Activated CD4-positive, CD25-positive, alpha-beta regulatory T cell treated with anti-CD3 and anti-CD28 coated beads, Interleukin-2, amount 50 U/mL, for 16 hours (primary cell): Measurements from ENCODE around the gene FRMD7.
"Not testable (repeated sequence)": the region's sequence is repeated elsewhere in the genome, so short reads cannot be mapped to it uniquely, and the experiment has no call there.

Experiments
- DNase-seq: peaks from one replicate; pipeline ENCODE4 v3.0.0-alpha.2; 2020; ENCODE audit warnings: low read depth, low spot score

FRMD7 gene, protein sequence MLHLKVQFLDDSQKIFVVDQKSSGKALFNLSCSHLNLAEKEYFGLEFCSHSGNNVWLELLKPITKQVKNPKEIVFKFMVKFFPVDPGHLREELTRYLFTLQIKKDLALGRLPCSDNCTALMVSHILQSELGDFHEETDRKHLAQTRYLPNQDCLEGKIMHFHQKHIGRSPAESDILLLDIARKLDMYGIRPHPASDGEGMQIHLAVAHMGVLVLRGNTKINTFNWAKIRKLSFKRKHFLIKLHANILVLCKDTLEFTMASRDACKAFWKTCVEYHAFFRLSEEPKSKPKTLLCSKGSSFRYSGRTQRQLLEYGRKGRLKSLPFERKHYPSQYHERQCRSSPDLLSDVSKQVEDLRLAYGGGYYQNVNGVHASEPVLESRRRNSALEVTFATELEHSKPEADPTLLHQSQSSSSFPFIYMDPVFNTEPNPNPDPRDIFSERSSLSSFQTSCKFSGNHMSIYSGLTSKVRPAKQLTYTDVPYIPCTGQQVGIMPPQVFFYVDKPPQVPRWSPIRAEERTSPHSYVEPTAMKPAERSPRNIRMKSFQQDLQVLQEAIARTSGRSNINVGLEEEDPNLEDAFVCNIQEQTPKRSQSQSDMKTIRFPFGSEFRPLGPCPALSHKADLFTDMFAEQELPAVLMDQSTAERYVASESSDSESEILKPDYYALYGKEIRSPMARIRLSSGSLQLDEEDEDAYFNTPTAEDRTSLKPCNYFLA

DNA sequence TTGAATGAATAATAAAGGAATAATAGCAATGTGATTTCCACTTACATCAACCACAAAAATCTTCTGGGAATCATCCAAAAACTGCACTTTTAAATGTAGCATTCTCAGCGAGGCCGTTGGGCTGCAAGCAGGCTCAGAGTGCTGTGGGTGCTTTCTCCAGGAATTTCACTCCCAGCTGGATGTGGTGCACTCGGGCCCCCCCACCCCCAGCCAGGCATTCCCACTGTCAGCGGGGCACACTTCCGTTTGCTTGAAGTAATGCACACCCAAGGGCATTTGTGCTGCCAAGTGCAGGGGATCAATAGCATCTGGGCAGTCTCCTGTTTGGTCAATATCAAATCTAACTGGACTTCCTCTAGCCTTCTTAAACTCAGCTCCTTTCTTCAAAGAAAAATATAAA, at the start of gene FRMD7:
Gene FRMD7, minus strand, starts transcription at position 278 of the 400 bp plus-strand sequence. Its CDS starts 176 bp downstream, at position 102.
- no peak for DNase-seq

DNA sequence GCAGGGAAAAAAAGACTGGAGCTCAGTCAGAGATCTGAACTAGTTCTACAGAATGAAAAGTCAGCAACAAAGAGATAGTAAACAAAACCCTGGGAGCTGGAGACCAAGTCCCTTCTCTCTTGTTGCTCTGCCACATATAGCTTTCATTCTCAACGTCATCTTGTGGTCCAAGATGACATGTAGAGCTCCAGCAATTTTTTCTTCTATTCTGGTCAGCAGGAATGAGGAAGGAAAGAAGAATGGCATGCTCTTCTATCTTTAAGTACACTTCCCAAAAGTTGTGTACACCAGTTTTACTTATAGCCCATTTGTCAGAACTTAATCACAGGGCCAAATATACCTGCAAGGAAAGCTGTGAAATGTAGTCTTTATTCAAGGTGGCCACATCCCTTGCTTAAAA, 45.8 kb upstream of the FRMD7 start:
- DNase-seq: no peak

DNA sequence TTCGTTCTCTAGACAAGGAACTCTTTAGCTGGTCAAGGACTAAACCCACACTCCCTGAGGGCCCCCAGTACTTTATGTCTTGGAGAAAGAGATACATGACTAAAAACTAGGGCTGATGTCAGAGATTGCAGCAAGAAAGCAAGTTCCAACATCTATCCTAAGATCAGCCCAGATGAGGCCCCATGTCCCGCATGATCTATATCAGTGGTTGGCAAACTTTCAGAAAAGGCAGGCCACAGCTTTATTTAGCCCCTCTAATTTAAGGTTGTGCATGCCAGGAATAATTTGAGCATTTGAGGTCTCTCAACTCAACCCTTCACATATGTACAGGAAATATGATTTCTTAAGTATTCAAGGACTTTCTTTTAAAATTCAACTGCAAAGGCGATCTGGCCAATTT, 44.1 kb upstream of the FRMD7 start:
- no peak for DNase-seq

DNA sequence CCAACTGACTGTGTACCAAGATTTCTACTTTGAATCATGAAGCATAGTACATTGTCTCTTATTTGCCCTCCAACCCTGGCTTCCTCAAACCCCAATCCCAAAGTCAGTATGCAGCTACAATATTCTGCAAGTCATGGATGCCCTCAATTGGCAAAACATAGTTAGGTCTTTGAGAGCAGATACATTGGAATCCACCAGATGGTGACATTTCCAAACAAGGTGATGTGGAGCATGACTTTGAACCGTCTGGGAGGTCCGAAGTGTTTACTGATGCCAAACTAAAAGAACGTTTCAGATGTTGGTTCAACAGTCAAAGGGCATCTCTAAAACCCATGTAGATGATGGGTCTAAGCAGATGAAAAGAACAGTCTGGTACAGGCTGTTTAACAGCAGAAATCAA, 43.7 kb upstream of the FRMD7 start:
- DNase-seq: no peak

DNA sequence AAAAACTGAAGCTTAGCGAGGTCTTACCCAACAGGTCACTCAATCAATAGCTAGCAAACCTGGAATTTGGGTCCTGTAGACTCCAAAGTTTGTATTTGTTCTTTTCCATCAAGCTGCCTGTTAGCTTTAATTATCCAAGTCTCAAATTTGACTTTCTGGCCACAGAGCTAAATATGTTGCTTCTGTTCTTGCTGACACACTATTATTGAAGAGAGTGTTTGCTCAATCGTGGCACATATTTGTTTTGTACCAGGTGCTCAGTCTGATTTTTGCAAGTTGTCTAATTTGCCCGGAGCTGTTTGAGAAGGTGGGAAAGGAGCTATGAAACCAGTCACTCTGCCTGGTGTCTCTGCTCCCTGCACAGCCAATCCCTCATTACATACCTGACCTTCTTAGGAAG, 41.7 kb upstream of the FRMD7 start:
- no peak for DNase-seq

DNA sequence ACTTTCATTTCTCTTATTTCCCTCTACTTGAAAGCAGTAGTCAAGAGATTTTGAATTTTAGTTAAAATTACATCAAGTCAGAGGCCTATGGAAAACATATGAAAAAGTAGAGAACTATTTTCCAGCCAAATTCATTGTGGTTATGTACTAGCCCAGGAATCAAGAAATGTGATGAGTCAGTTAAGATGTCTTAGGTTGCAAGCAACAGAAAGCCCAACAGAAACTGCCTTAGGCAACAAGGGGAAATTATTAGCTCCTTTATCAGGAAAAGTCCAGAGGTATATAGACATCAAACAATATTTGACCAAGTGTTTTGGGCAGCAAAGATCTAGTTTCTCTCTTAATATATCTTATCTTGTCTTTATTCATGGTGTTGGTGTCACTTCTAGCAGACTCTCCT, 37.8 kb upstream of the FRMD7 start:
- DNase-seq: no peak

DNA sequence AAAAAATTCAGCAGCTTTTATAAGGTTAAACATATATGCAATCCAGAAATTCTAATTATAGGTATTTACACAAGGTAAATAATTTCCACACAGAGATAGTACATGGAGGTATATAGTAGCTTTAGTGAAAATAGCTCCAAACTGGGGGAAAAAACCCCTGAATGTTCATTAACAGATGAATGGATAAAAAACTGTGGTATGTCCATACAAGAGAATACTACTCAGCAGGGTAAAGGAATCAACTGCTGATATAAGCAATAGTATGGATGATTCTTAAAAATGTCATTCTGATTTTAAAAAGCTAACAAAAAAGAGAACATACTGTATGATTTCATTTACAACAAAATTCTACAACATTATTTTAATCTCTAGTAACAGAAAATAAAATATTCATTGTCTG, 37.2 kb upstream of the FRMD7 start:
- DNase-seq: no peak

DNA sequence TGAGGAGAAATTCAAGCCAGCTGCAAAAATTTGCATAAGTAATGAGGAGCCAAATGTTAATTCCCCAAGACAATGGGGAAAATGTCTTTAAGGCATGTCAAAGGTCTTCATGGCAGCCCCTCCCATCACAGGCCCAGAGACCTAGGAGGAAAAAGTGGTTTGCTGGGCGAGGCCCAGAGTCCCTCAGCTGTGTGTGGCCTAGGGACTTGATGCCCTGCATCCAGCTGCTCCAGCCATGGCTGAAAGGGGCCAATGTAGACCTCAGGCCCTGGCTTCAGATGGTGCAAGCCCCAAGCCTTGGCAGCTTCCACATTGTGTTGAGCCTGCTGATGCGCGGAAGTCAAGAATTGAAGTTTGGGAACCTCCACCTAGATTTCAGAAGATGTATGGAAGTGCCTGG, 35.3 kb upstream of the FRMD7 start:
- DNase-seq: not testable (repeated sequence)

DNA sequence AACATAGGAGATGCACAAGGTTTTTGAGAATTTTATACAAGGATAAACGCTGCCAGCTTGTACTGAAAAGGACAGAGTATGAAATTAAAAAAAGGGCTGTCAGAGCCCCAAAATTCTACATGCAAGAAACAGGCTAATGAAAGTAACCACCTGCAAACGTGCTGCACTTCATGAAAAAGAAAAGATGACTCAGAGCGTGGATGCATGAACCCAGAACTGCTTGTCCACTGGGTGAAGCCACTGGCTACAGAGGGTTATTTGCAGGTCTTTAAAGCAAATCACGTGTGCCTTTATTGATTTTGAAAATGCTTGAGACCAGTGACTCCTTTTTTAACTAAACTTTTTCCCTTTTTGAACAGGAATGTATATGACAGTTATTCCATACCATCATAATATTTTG, 25.3 kb upstream of the FRMD7 start:
- no peak for DNase-seq

DNA sequence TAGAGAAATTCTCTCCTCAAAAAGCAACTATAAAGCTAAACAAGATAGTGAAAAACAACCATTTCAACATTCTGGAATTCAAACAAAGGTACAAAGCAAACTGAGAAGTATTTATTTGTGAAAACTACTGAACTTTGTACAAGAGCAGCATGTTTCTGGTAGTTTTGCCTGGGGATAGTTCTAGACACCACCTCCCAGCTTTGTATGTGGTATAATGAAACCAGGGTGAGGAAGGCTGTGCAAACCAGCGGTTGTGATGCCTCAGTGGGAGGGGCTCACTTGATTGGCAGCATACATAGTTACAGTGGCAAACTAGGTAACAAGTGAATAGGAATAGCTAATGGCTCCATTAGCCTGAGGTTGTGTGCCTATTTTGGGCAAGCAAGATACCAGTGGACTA, 18.6 kb upstream of the FRMD7 start:
- DNase-seq: no peak

DNA sequence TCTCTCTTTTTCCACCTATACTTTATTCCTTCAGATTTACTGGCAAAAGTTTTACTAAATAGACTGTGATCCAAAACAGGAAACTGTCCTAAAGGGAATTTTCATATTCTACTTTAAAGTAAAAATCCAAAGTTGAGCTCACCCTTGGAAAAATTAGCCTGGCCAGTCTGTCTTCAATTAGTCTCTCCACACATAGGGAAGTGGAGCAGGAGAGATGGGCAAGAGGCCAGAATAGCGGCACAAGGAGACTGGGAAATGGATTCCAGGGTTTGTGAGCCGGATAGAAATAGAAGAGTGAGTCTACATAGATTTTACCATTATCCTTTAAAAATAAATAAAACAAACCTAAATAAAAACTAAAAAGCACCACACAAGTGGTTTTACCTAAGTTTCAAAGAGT, 16.2 kb upstream of the FRMD7 start:
- DNase-seq: no peak

DNA sequence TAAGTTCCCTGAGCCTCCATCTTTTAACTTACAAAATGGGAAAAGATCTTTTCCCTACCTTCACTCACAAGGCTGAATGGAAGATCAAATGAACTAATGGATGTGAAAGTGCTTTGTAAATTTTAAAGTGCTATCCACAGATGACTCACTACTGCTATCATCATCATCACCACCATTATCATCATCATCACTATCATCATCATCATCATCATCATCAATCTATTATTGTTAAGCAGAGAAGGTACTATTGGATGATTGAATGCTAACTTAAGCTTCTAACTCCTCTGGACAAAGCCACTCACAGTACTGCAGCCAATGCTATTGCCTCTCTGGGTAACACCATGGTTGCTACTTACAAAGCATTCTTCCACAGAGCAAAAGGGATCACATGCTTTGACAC, 1.9 kb downstream of the FRMD7 start:
- DNase-seq: no peak

DNA sequence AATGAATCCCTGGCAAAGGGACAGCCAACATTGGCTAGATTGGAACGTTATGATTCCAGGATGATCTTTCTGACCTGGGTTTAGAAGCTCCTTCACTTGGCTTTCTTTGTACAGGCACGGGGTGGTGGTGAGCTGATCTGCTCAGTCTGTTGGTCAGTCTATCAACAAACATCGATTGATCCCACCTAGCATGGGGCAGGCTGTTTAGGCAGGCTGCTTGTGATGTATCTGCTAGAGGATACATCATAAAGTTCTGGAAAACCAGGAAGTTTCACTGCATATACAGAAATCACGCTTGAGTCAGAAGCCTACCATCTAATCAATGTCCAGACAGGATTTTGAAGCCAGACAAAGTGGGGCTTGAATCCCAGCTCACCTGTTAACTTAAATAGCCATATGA, 6.9 kb downstream of the FRMD7 start:
- no peak for DNase-seq

DNA sequence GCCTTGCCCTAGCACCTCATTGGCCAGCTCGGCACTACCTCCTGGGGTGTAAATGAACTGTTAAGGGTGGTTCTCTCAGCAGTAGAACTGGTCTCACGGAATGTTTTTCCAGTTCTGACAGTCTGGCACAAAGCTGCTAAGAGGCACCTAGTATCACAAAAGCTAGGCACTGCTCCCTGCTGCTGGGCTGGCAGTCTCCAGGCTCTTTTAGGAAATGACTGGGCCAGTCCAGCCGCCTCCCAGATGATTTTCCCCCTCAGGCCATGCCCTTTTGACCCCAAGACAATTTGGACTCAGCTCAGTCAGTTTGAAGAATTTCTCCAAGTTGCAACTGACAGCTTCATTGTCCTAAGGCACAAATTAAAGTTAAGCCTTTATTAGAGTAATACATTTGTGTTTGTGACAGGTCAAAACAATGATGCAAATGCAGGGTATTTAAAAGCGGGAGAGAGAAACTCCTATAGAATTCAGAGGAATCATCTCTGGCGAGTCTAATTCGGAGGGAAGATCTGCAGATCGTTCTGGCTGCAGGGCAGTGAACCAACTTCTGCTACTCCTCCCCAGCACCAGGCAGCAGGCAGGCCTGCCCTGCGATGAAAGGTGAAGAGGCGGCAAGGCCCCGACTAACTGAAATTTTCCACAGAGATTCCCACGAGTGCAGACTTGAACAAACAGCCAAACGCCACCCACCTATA, 7.9 kb downstream of the FRMD7 start:
- no peak for DNase-seq

DNA sequence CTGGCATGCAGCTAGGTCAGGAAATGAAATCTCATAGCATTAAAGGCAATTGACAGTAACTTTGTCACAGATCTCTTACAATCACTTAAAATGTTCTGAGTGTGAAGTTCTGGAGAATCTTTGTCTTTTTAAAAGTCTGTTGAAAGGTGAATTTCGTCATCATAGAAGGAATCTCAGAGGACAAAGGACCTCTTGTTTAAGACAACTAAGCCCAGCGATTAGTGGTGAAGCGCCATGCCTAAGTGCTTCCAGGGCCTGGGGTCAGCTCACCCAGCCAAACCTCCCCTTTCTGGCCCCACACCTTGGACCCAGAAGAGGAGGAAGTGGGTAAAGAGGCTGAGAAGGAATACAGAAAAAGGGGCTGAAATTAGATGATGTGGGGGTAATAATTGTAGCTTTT, 8.5 kb downstream of the FRMD7 start:
- DNase-seq: no peak

DNA sequence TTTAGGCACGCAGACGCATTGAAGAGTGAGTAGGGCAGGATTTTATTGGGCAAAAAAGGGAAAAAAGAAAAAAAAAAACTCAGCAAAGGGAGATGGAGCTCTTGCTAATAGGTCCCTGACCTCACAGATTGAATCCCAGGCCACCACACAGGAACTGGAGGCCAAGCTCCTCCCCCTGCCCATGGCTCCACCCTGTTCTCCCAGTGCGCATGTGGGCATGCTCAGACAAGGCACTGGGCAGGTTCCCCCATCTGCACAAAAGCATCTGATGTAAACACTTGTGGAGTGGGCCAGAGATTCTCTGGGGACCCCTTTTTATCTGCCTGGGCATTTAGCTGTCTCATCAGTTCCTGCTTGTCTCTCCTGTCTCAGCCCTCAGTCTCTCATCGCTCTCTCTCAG, 9.5 kb downstream of the FRMD7 start:
- DNase-seq: no peak

DNA sequence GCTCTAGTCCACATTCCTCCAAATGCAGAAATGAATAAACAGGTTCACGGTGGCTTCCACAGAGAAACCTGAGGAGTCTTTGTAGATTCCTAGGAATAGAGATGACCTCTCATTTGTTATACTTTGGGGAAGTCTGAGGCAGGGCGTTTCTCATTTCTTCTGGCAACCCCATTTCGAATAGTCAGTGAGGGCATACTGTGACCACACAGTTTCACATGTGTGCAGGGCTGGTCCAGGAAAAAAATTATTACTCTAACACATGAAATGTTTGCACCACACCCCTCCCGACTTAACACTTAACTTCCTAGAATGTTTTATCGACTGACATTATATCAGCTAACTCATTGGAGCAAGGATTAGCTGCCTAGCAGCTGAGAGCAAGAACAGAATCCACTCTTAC, 12.0 kb downstream of the FRMD7 start:
- DNase-seq: no peak

DNA sequence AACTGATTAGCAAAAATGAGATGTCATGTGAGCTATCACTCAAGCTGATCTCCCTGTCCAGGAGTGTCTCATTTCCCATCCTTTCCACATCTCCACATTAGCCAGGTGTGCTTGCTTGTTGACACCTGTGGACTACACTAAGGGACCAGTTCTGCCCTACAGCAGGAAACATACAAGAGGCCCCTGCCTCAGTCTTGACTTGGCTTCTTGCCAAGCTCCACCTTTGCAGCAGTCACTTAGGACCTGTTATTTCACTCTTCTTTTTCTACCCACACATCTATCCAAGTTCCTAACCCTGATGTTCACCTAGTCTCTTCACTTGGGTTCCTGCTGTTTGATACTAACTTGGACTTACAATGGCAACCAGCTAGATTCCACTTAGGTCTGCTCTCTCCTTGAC, 13.2 kb downstream of the FRMD7 start:
- DNase-seq: no peak

DNA sequence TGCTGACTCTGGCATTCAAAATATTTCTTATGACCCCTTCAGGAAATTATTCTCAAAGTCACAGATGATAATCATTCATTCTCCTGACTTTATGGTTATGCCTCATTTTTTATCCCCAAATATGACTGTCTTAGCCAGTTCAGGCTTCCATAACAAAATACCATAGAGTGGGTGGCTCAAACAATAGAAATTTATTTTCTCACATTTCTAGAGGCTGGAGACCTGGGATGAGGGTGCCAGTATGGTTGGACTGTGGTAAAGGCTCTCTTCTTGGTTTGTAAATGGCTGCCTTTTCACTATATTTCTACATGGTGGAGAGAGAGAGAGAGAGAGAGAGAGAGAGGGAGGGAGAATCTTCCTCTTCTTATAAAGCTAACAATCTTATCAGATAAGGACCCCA, 20.5 kb downstream of the FRMD7 start:
- no peak for DNase-seq

DNA sequence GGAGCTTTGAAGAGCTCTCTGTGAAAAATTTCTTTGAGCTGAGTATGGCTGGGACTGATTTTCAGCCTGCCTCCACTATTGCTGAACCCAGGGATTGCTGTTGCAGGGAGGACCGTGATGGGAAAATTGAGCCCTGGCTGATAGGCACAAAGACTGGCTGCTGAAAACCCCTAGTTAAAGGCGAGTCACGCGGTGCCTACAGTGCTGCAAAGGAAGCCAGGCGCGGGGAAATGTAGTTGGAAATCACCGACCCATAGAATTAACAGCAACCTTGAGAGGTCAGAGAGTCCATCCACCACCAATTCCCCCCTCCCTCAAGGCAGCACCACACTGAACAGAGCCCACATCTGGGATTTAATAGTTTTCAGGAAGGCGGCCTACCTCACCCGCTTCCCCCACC, 26.0 kb downstream of the FRMD7 start:
- DNase-seq: no peak

DNA sequence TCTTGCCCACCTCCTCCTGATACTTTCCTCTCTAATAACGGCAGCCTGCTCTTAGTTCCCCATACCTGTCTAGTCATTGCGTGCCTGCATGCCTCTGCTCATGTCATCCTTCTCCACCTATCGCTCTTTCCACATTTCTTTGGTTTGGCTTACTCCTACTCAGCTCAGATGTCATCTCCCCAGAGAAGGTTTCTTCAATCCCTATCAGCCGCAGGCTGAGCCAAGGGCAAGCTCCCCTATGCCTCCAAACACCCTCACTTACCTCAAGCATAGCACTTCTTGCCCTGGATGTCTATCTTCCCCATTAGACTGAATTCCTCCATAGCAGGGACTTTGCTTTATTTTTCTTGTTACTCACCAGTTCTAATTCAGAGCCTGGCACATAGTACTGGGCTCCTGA, 26.6 kb downstream of the FRMD7 start:
- no peak for DNase-seq

DNA sequence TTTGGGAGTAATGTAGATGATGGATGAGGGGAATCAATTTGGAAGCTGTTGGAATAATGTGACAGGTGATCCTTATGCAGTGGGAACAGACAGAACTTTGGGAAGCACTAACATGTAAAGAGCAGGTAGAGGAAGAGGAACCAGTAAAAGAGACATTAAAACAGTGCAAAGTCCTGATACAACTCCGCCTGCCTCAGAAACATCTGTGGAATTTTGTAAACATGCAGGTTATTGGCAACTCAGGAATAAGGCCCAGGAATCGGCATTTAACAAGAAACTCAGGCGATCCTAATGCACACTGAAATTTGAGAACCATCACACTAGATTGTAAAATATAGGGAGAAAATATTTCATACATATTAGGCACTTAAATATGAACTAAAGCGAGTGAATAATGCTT, 29.1 kb downstream of the FRMD7 start:
- DNase-seq: not testable (repeated sequence)

DNA sequence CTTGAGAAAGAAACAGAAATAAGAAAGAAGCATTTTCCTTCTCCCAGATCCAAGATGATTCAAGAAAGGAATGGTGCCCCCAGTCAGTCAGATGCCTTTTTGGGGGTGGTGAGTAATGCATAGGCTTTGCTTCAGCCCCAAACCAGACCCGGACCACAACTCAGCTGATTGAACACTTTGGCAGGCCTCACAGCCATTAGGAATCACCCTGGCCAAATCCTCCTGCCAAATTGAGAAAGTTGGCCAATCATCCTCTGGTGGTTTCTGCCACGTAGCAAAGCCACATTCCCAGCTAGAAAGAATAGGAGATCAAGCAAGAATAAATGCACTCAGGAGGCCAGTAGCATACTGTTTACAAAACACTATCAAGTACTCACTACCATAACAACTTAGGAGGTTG, 33.7 kb downstream of the FRMD7 start:
- no peak for DNase-seq
